ENCODE data around the gene C20orf204.

- no peak for TF ChIP-seq CTCF (IDR thresholded peaks at IDR 0.05)
- TF ChIP-seq POLR2A (IDR thresholded peaks at IDR 0.05), result no peak
Measured at GRCh38 chr20:64052987-64053840, 17.2 kb downstream of the C20orf204 start.

All from testis (tissue), 2 donors.